HG03108 (cell line): Measurements from ENCODE around the gene B3GNT7.
"Not testable (repeated sequence)": the region's sequence is repeated elsewhere in the genome, so short reads cannot be mapped to it uniquely, and the experiment has no call there.

Source experiments
- ATAC-seq: cut with Tn5 transposase; IDR thresholded peaks from one replicate; pipeline ENCODE4 v1.9.1; 2021; ENCODE audit warnings: moderate library complexity; ENCODE audit not compliant: unreplicated experiment

B3GNT7 gene

GRCh38 chr2:231364961-231365810 is 30.3 kb upstream of the B3GNT7 start:
- ATAC-seq = no peak

GRCh38 chr2:231367178-231367577 is 28.3 kb upstream of the B3GNT7 start:
- no peak for ATAC-seq

- ATAC-seq = no peak
Measured at GRCh38 chr2:231369580-231370428, 25.7 kb upstream of the B3GNT7 start.

- no peak for ATAC-seq
Measured at GRCh38 chr2:231370429-231370748, 25.1 kb upstream of the B3GNT7 start.

GRCh38 chr2:231370749-231371429 is 24.6 kb upstream of the B3GNT7 start:
- no peak for ATAC-seq

- ATAC-seq = no peak
Measured at GRCh38 chr2:231371430-231372054, 24.0 kb upstream of the B3GNT7 start.

GRCh38 chr2:231372326-231372725 is 23.2 kb upstream of the B3GNT7 start:
- no peak for ATAC-seq

- no peak for ATAC-seq
Measured at GRCh38 chr2:231373184-231373583, 22.3 kb upstream of the B3GNT7 start.

GRCh38 chr2:231373786-231374349 is 21.6 kb upstream of the B3GNT7 start:
- no peak for ATAC-seq

- no peak for ATAC-seq
Measured at GRCh38 chr2:231374771-231375170, 20.7 kb upstream of the B3GNT7 start.

- not testable (repeated sequence) for ATAC-seq
Measured at GRCh38 chr2:231375994-231376615, 19.4 kb upstream of the B3GNT7 start.

GRCh38 chr2:231376857-231377256 is 18.7 kb upstream of the B3GNT7 start:
- no peak for ATAC-seq

GRCh38 chr2:231378026-231378722 is 17.3 kb upstream of the B3GNT7 start:
- no peak for ATAC-seq

GRCh38 chr2:231379266-231380215 is 16.0 kb upstream of the B3GNT7 start:
- no peak for ATAC-seq

- no peak for ATAC-seq
Measured at GRCh38 chr2:231380307-231380706, 15.2 kb upstream of the B3GNT7 start.

- no peak for ATAC-seq
Measured at GRCh38 chr2:231380991-231381847, 14.3 kb upstream of the B3GNT7 start.

- no peak for ATAC-seq
Measured at GRCh38 chr2:231382116-231382515, 13.4 kb upstream of the B3GNT7 start.
